Large intestine (tissue), 3 donors: ENCODE data around the gene DEFB114. TPM values are rescaled to one million over a fixed set of nuclear protein-coding genes. Genes with fewer than 3 reads are reported as not detected.

Experiments used
- DNase-seq, 2 donors: peaks; one replicate each; pipeline versions ENCODE4 v3.0.0 to v3.0.0-alpha.2; 2013
- H3K27ac ChIP-seq: one replicate; pipeline ENCODE4 v1.5.1; 2013; ENCODE audit warnings: low read length
- H3K27me3 ChIP-seq: 2 replicates; pipeline ENCODE4 v1.6.1; 2013; ENCODE audit warnings: low read length; ENCODE audit not compliant: control insufficient read depth, insufficient read depth
- H3K36me3 ChIP-seq: 2 replicates; pipeline ENCODE4 v1.6.1; 2013; ENCODE audit warnings: low read length; ENCODE audit not compliant: control insufficient read depth, insufficient read depth
- H3K4me1 ChIP-seq: one replicate; pipeline ENCODE4 v1.6.1; 2013; ENCODE audit warnings: low read length; ENCODE audit not compliant: control insufficient read depth, insufficient read depth
- H3K4me3 ChIP-seq: one replicate; pipeline ENCODE4 v1.5.1; 2013; ENCODE audit warnings: low read length
- H3K9me3 ChIP-seq: one replicate; pipeline ENCODE4 v1.6.1; 2013; ENCODE audit warnings: mild to moderate bottlenecking, low read depth, low read length, moderate library complexity; ENCODE audit not compliant: control insufficient read depth
- WGBS: methylation state at CpG from one replicate; pipeline ENCODE4 v1.1.5; 2013; ENCODE audit warnings: low lambda C conversion rate; ENCODE audit not compliant: insufficient coverage; 5-methylcytosine and 5-hydroxymethylcytosine counted together
- polyA plus RNA-seq: library from polyadenylated mRNA; unstranded; fragments of 120-200 nt; gene quantifications from one replicate; pipeline ENCODE4 v1.2.1, GENCODE V29; 2013

DEFB114 gene
- polyA plus RNA-seq, 1 donor = not detected

- no peaks in the 10 kb centered on the region for H3K36me3 ChIP-seq
- no peaks in the 10 kb centered on the region for H3K27me3 ChIP-seq
- no peak overlapping the region for H3K27ac ChIP-seq
- H3K4me3 ChIP-seq = no peak overlapping the region
- no peak for DNase-seq
- no CpG with 5 or more reads among the region's 3 CpGs for WGBS
- no peaks in the 10 kb centered on the region for H3K4me1 ChIP-seq
- H3K9me3 ChIP-seq = no peaks in the 10 kb centered on the region
These were observed 48.9 kb downstream of the DEFB114 start for GRCh38 chr6:49915035-49915434.

GRCh38 chr6:49913636-49914375 lies 50.2 kb downstream of the DEFB114 start:
- WGBS = 44% methylated on average over 3 of the region's 6 CpGs
- H3K4me1 ChIP-seq = no peaks in the 10 kb centered on the region
- H3K4me3 ChIP-seq = no peak overlapping the region
- no peaks in the 10 kb centered on the region for H3K36me3 ChIP-seq
- no peaks in the 10 kb centered on the region for H3K9me3 ChIP-seq
- no peaks in the 10 kb centered on the region for H3K27me3 ChIP-seq
- H3K27ac ChIP-seq = no peak overlapping the region
- DNase-seq = peak in 1 of 2 donors; percentile 57

- H3K9me3 ChIP-seq = no peaks in the 10 kb centered on the region
- H3K27ac ChIP-seq = no peak overlapping the region
- H3K36me3 ChIP-seq = no peaks in the 10 kb centered on the region
- no peak overlapping the region for H3K4me3 ChIP-seq
- no peak for DNase-seq
- H3K4me1 ChIP-seq = no peaks in the 10 kb centered on the region
- no CpG with 5 or more reads among the region's 1 CpG for WGBS
- no peaks in the 10 kb centered on the region for H3K27me3 ChIP-seq
These were observed 51.8 kb downstream of the DEFB114 start for GRCh38 chr6:49912196-49912595.

- no CpG with 5 or more reads among the region's 2 CpGs for WGBS
- Histone ChIP-seq H3K9me3 (no peaks in the 10 kb centered on the region), H3K4me3 (no peak overlapping the region), H3K4me1 (no peaks in the 10 kb centered on the region), H3K36me3 (no peaks in the 10 kb centered on the region), H3K27ac (no peak overlapping the region), H3K27me3 (no peaks in the 10 kb centered on the region)
- no peak for DNase-seq
These were observed 52.7 kb downstream of the DEFB114 start for GRCh38 chr6:49911252-49911651.

Other genes with a start within 250 kb of the DEFB114 start
- gene CRISP3, start 219.8 kb downstream of the DEFB114 start, polyA plus RNA-seq = 0.06 TPM
- gene PGK2, start 176.9 kb downstream of the DEFB114 start, polyA plus RNA-seq = 0.12 TPM
- 0.25 TPM for gene CRISP1, start 97.6 kb downstream of the DEFB114 start, polyA plus RNA-seq
- not detected for gene DEFB113, start 5.5 kb upstream of the DEFB114 start, polyA plus RNA-seq
- not detected for gene DEFB110, start 57.8 kb upstream of the DEFB114 start, polyA plus RNA-seq
- gene DEFB112, start 85.8 kb upstream of the DEFB114 start, polyA plus RNA-seq = not detected